ENCODE data around the gene RELN. TPM values are rescaled to one million over a fixed set of nuclear protein-coding genes. Genes with fewer than 3 reads are reported as not detected.

RELN gene
- total and polyA plus RNA-seq, 11 donors = 0.16 to 3.5 (median 1.3) TPM

DNA sequence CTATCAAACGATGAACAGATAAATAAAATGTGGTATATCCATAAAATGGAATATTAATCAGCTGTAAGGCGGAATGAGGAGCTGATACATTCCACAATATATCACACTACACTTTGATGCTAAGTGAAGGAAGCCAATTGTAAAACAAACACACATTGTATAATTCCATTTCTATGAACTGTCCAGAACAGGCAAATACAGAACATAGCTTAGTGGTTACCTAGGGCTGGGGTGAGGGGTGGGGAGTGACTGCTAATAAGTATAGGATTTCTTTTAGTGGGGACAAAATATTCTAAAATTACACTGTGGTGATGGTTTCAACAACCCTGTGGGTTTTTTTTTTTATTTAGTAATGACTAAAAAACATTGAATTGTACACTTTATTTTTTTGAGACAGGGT lies 461.3 kb downstream of the RELN start:
- intact Hi-C loops (cut with DNase I) = loop anchor here in 5 of 10 donors (5.0 to 10.0 kb wide), 4 partner anchors 627 to 637 kb away; no protein-coding TSS in a partner anchor
- WGBS, 4 donors = 74 to 86% (median 78%) methylated on average over 2 of the region's 2 CpGs
- TF ChIP-seq POLR2A (IDR thresholded peaks at IDR 0.05) = no peak
- TF ChIP-seq, protein P1, sequence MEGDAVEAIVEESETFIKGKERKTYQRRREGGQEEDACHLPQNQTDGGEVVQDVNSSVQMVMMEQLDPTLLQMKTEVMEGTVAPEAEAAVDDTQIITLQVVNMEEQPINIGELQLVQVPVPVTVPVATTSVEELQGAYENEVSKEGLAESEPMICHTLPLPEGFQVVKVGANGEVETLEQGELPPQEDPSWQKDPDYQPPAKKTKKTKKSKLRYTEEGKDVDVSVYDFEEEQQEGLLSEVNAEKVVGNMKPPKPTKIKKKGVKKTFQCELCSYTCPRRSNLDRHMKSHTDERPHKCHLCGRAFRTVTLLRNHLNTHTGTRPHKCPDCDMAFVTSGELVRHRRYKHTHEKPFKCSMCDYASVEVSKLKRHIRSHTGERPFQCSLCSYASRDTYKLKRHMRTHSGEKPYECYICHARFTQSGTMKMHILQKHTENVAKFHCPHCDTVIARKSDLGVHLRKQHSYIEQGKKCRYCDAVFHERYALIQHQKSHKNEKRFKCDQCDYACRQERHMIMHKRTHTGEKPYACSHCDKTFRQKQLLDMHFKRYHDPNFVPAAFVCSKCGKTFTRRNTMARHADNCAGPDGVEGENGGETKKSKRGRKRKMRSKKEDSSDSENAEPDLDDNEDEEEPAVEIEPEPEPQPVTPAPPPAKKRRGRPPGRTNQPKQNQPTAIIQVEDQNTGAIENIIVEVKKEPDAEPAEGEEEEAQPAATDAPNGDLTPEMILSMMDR (IDR thresholded peaks at IDR 0.05) = no peak

DNA sequence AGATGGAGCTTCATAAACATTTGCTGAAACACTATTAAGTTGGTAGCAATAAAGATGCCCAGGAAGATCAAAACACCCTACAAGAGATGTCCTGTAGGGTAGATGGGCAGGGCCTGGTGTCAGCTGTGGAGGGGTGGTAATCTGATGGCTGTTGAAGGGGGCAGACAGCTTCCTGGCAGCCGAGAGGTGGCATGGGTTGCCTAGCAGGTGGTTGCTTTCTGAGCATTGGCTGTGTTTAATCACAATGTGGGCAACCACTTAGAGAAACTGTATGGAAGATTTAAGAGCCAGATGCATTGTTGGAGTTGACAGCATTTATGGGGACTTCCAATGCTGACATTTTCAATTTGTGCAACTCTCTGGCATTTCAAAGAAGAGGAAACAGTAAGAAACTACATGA lies 463.5 kb downstream of the RELN start:
- WGBS, 4 donors = 20 to 57% (median 23%) methylated on average over 1 of the region's 1 CpG
- Histone ChIP-seq H3K27ac (no peak overlapping the region), H3K36me3 (no peaks in the 10 kb centered on the region), H3K4me1 (no peaks in the 10 kb centered on the region), H3K9me3 (no peaks in the 10 kb centered on the region), H3K27me3 (peaks cover 0 to 7% (median 0%) of the 10 kb centered on the region in 9 donors), H3K4me3 (no peak overlapping the region)
- intact Hi-C loops (cut with DNase I) = loop anchor here in 5 of 10 donors (5.0 to 10.0 kb wide), 4 partner anchors 629 to 639 kb away; no protein-coding TSS in a partner anchor
- no peak for ATAC-seq
- TF ChIP-seq POLR2A (IDR thresholded peaks at IDR 0.05) = no peak
- TF ChIP-seq, protein P1 (IDR thresholded peaks at IDR 0.05) = no peak
- no peak for DNase-seq

More for the DNA sequence above, 461.3 kb downstream of the RELN start:
- Histone ChIP-seq H3K9me3 (no peaks in the 10 kb centered on the region), H3K4me3 (no peak overlapping the region), H3K36me3 (no peaks in the 10 kb centered on the region), H3K27ac (no peak overlapping the region), H3K27me3 (peaks cover 0 to 4% (median 0%) of the 10 kb centered on the region in 9 donors), H3K4me1 (no peaks in the 10 kb centered on the region)
- ATAC-seq (no peak), DNase-seq (no peak)

DNA sequence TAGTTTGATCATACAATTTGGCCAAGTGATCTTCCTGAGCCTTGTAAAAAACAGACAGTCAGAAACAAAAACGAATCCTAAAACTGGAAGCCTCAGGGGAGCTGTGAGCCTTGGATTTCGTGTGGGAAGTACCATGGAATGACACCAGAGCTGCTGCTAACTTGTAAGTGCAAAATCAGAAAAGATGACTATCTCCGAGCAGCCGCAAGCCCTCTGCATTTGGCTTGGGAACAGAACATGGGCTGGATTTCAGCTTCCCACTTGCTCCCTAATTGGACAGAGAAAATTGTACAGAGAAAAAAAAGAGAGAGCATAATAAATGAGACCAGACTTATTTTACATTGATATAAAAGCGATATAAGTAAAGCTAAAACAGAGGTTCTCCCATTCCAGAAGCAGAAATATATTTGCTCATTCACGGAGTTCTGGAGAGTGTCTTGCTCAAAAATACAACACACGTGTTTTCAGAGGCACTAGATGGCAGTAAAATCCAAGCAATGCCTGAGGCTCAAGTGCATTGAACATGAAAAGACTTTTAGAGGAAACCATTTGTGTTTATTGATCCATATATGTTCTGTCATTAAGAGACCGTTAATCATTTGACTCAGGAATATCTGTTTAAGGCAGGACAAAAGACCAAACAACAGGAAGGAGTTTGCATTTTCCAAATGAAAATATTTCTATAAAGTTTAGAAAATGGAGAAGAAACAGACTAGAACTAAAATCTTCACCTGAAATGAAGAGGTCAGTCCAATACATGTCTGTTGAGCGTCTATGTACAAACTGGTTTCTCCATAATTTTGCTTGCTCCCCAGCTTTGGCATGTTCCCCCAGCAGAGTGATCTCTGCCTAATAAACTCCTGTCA lies 465.2 kb downstream of the RELN start:
- ATAC-seq = peak in 2 of 4 donors; percentile 47 to 63
- H3K4me3 ChIP-seq = no peak overlapping the region
- WGBS, 4 donors = 25 to 34% (median 28%) methylated on average over 9 of the region's 9 CpGs
- H3K36me3 ChIP-seq = no peaks in the 10 kb centered on the region
- DNase-seq = no peak
- H3K4me1 ChIP-seq = no peaks in the 10 kb centered on the region
- intact Hi-C loops (cut with DNase I) = loop anchor here in 5 of 10 donors (5.0 to 10.0 kb wide), 4 partner anchors 631 to 1323 kb away; no protein-coding TSS in a partner anchor
- H3K27me3 ChIP-seq = peaks cover 0 to 8% (median 0%) of the 10 kb centered on the region in 9 donors
- H3K27ac ChIP-seq = no peak overlapping the region
- TF ChIP-seq, protein P1 (IDR thresholded peaks at IDR 0.05) = peak in 9 of 12 donors; percentile 12 to 53 (median 42)
- TF ChIP-seq POLR2A (IDR thresholded peaks at IDR 0.05) = no peak
- no peaks in the 10 kb centered on the region for H3K9me3 ChIP-seq

DNA sequence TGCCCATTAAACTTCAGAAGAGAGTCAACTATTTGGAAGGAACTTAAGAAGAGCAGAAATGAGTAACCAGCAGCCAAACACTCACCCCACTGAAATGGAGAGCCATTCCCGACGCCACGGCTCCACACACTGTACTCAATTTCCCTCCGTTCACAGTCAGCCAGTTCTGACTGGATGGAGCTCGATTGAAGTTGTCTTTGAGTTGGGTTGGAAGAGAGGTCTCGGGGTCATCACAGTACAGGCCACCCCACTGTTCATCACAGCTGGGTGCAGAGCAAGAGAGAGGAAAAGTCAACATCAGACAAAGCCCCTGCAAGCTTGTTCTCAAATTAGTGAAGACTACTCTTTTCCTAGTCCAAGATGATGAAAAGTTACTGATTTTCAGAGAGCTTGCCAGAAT lies 467.5 kb downstream of the RELN start:
- no peak for DNase-seq
- WGBS, 4 donors = 48 to 74% (median 68%) methylated on average over 6 of the region's 6 CpGs
- H3K9me3 ChIP-seq = no peaks in the 10 kb centered on the region
- H3K27ac ChIP-seq = no peak overlapping the region
- peaks cover 0 to 9% (median 0%) of the 10 kb centered on the region in 9 donors for H3K27me3 ChIP-seq
- no peak for ATAC-seq
- TF ChIP-seq, protein P1 (IDR thresholded peaks at IDR 0.05) = no peak
- TF ChIP-seq POLR2A (IDR thresholded peaks at IDR 0.05) = no peak
- no peaks in the 10 kb centered on the region for H3K36me3 ChIP-seq
- H3K4me3 ChIP-seq = no peak overlapping the region
- intact Hi-C loops (cut with DNase I) = loop anchor here in 5 of 10 donors (5.0 to 10.0 kb wide), 4 partner anchors 633 to 1325 kb away; no protein-coding TSS in a partner anchor
- H3K4me1 ChIP-seq = no peaks in the 10 kb centered on the region

Data from heart left ventricle (tissue), 16 donors.